ENCODE data around the gene PPOX.

The PPOX gene

GRCh38 chr1:161219078-161219892 lies 53.1 kb downstream of the PPOX start:
- TF ChIP-seq, protein P1, sequence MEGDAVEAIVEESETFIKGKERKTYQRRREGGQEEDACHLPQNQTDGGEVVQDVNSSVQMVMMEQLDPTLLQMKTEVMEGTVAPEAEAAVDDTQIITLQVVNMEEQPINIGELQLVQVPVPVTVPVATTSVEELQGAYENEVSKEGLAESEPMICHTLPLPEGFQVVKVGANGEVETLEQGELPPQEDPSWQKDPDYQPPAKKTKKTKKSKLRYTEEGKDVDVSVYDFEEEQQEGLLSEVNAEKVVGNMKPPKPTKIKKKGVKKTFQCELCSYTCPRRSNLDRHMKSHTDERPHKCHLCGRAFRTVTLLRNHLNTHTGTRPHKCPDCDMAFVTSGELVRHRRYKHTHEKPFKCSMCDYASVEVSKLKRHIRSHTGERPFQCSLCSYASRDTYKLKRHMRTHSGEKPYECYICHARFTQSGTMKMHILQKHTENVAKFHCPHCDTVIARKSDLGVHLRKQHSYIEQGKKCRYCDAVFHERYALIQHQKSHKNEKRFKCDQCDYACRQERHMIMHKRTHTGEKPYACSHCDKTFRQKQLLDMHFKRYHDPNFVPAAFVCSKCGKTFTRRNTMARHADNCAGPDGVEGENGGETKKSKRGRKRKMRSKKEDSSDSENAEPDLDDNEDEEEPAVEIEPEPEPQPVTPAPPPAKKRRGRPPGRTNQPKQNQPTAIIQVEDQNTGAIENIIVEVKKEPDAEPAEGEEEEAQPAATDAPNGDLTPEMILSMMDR (IDR thresholded peaks at IDR 0.05; ENCODE audit: low read depth, low read length): no peak
- no peak for DNase-seq (ENCODE audit: low read depth in 2 of 2)
- no peak overlapping the region for H3K4me3 ChIP-seq (replicated peaks in 1 of 2; ENCODE audit: low read depth in 2 of 2, low read length in 2 of 2)

DNA sequence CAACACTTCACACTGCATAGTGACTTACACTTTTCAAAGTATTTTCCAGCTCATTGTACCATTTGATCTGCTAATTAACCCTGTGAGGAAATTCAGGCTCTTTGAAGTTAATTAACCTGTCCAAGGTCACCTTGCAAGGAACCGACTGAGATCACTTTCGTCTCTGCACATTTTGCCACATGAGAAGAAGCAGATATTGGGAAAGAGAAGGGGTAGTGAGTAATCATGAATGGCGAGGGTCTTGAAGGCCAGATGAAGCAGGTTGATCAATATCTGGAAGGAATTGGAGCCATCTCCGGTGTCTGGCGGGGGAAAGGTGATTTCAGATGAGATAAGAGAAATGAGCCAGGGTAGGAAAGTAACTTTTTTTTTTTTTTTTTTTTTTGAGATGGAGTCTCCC lies 53.8 kb downstream of the PPOX start:
- no peak overlapping the region for H3K4me3 ChIP-seq (replicated peaks in 1 of 2; ENCODE audit: low read depth in 2 of 2, low read length in 2 of 2)
- DNase-seq (ENCODE audit: low read depth in 2 of 2): no peak
- TF ChIP-seq, protein P1 (IDR thresholded peaks at IDR 0.05; ENCODE audit: low read depth, low read length): no peak

All from cardiac fibroblast (primary cell).